Eye (tissue), 1 donor: ENCODE measurements around the gene C1orf167.

Experiments
- DNase-seq: peaks from one replicate; pipeline ENCODE4 v3.0.0-alpha.2; 2015

The C1orf167 gene

GRCh38 chr1:11837767-11838348 lies 75.9 kb downstream of the C1orf167 start:
- no peak for DNase-seq

- peak; percentile 84 for DNase-seq
These were observed 76.6 kb downstream of the C1orf167 start for GRCh38 chr1:11838349-11839272.
